Measurements from ENCODE around the gene UBE2J2. TPM values are rescaled to one million over a fixed set of nuclear protein-coding genes. Genes with fewer than 3 reads are reported as not detected.

UBE2J2 gene
- total RNA-seq, 1 donor from 2014 or later, result 73.8 TPM

DNA sequence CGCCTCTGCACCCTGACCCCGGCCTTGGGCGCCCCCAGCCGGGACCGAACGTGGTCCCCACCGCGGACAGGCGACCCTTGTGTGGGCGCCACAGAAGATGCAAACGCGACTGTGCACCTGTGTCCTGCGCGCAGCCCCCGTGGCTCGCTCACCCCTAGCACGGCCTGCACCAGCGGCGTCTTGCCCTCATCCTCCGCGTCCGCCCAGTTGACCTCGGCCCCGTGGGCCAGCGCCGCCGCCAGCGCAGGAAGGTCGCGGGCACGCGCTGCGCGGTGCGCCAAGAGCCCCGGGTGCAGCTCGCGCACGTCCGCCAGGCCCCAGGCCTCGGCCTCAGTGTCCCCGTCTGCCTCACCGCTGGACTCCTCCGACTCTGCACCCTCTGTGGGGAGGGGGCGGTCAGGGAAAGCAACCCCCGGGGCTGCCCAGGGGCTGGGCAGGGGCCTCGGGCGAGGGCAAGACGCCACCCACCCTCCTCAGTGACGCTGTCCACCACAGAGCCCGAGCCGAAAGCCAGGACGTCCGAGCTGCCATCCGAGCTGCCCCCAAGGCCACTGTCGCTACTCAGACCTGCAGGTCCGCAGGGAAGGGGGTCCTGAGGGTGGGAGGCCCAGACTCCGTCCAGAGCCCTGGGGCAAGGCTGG, 20.7 kb upstream of the UBE2J2 start:
- TF ChIP-seq, protein P1, sequence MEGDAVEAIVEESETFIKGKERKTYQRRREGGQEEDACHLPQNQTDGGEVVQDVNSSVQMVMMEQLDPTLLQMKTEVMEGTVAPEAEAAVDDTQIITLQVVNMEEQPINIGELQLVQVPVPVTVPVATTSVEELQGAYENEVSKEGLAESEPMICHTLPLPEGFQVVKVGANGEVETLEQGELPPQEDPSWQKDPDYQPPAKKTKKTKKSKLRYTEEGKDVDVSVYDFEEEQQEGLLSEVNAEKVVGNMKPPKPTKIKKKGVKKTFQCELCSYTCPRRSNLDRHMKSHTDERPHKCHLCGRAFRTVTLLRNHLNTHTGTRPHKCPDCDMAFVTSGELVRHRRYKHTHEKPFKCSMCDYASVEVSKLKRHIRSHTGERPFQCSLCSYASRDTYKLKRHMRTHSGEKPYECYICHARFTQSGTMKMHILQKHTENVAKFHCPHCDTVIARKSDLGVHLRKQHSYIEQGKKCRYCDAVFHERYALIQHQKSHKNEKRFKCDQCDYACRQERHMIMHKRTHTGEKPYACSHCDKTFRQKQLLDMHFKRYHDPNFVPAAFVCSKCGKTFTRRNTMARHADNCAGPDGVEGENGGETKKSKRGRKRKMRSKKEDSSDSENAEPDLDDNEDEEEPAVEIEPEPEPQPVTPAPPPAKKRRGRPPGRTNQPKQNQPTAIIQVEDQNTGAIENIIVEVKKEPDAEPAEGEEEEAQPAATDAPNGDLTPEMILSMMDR (conservative IDR thresholded peaks at IDR 0.05), result no peak
- Mint-ChIP-seq H3K36me3 (no peaks in the 10 kb centered on the region), H3K27ac (no peak overlapping the region), H3K4me3 (no peak overlapping the region), H3K4me1 (ENCODE audit: unreplicated experiment) (peaks cover 6% of the 10 kb centered on the region), H3K9me3 (no peaks in the 10 kb centered on the region), H3K27me3 (no peaks in the 10 kb centered on the region)
- DNase-seq (ENCODE audit: extremely low spot score, unreplicated experiment), result no peak

DNA sequence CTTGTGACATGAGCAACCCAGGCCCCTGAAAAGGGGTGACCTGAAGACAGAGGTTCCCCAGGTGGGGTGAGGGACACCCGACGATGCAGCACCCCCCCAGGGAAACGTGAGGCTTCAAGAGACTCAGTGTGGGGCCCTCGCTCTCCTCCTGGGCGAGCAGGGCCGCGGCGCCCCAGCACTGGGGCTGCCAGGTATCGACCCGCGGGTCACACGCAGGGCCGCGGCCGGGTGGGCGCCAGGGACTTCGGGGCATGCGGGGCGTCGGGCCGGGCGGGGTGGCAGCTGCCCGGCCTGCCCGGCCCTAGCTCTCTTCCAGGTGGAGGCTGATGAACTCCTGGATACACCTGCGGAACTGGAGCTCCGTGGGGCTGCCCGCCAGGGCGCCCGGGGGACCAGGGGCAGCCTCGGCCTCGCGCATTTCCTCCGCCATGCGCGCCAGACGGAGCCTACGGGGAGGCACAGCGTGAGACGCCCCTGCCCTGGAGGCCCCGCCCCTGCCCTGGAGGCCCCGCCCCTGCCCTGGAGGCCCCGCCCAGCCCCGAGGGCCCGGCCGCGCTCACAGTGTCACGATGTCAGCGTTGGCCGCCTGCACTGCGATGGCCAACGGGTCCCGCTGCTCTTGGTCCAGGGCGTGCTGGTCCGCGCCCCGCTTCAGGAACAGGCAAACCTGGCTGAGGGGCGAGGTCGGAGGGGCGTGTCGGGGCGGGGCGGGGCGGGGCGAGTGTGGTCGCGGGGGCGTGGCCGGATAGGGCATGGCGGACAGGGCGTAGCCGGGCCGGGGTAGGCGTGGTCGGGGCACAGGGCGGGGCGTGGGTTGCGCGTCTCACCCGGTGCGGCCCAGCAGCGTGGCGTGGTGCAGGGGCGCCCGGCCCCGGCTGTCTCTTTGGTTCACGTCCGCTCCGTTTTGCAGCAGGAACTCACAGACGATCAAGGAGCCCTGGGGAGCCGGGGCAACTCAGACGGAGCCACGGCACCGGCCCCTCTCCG, 19.9 kb upstream of the UBE2J2 start:
- no peaks in the 10 kb centered on the region for H3K36me3 Mint-ChIP-seq
- no peak overlapping the region for H3K27ac Mint-ChIP-seq
- no peaks in the 10 kb centered on the region for H3K27me3 Mint-ChIP-seq
- no peak overlapping the region for H3K4me3 Mint-ChIP-seq
- DNase-seq (ENCODE audit: extremely low spot score, unreplicated experiment), result no peak
- H3K4me1 Mint-ChIP-seq (ENCODE audit: unreplicated experiment), result peaks cover 6% of the 10 kb centered on the region
- no peaks in the 10 kb centered on the region for H3K9me3 Mint-ChIP-seq
- TF ChIP-seq, protein P1 (conservative IDR thresholded peaks at IDR 0.05), result no peak

DNA sequence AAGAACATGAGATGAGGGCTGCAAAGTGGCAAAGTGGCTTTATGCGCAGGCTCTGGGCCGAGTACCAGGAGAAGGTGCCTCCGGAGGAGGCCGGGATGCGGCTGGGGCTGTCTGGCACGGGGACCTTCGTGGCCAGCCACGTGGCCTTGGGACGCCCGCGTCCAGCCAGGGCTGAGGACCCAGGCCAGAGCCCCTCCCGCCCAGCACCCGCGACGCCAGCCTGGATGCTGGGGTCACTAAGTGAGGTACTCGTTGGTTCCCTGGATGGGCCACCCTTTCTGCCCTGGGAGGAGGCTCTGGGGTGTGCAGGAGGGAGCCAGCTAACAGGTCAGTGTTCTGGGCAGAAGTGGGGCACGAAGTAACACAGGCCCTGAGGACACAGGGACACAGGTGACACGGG, 19.2 kb upstream of the UBE2J2 start:
- no peak overlapping the region for H3K27ac Mint-ChIP-seq
- no peaks in the 10 kb centered on the region for H3K27me3 Mint-ChIP-seq
- no peaks in the 10 kb centered on the region for H3K36me3 Mint-ChIP-seq
- H3K9me3 Mint-ChIP-seq, result no peaks in the 10 kb centered on the region
- DNase-seq (ENCODE audit: extremely low spot score, unreplicated experiment), result no peak
- no peak overlapping the region for H3K4me3 Mint-ChIP-seq
- peaks cover 6% of the 10 kb centered on the region for H3K4me1 Mint-ChIP-seq (ENCODE audit: unreplicated experiment)
- TF ChIP-seq, protein P1 (conservative IDR thresholded peaks at IDR 0.05), result no peak

DNA sequence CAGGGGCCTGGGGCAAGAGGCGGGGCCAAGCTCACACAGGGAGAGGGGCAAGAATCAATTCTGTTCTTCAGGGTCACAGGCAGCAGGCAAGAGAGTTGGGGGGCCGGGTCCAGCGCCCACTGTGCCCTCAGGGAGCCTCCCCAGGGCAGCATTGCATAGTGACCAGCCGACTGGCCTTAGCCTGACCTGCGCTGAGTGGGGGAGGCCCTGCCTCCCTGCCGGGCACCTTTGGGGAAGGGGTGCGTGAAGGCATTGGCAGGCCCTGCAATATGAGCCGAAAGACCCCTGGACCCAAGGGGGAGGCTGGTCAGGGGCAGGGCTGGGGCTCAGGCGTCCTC, 18.8 kb upstream of the UBE2J2 start:
- H3K27me3 Mint-ChIP-seq, result no peaks in the 10 kb centered on the region
- DNase-seq (ENCODE audit: extremely low spot score, unreplicated experiment), result no peak
- peaks cover 6% of the 10 kb centered on the region for H3K4me1 Mint-ChIP-seq (ENCODE audit: unreplicated experiment)
- no peaks in the 10 kb centered on the region for H3K9me3 Mint-ChIP-seq
- TF ChIP-seq, protein P1 (conservative IDR thresholded peaks at IDR 0.05), result no peak
- H3K27ac Mint-ChIP-seq, result no peak overlapping the region
- no peaks in the 10 kb centered on the region for H3K36me3 Mint-ChIP-seq
- H3K4me3 Mint-ChIP-seq, result no peak overlapping the region

DNA sequence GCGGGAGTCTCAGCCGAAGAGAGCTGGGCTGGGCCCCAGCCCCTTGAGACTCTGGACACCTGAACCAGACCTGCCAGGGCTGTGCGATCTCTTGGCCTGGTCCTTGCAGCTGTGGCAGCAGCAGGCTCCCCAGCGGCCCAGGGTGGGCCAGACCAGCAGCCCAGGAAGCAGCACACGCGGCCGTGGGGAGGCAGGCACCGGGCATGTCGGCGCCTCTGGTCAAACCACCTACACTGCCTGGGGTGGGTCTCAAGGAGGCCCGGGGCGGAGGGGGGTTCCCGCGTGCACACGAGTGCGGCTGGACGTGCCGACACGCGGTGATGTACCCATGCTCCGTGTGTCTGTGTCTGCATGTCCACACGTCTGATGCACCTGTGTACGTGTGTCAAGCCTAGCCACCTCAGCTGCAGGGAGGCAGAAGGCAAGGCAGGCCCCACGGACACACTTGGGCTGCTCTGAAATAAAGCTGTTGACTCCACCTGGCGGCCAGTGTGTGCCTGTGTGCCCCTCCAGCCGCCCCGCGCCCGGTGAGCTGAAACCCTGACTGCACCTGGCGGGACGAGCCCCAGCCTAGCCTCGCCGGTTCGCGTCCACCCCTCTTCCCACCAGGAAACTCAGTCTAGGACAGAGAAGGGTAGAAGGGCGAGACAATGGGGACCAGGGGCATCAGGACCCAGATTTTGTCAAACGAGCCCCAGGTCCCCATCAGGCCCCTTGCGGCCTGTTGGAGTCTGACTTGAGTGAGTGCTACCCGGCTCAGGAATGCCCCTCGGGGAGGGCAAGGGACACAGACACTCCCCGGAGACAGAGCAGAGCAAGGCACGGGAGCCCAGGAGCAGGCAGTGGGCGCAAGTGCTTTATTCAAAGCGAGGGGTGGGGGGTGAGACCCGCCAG, 18.1 kb upstream of the UBE2J2 start:
- Mint-ChIP-seq H3K4me1 (ENCODE audit: unreplicated experiment) (peaks cover 6% of the 10 kb centered on the region), H3K36me3 (no peaks in the 10 kb centered on the region)
- TF ChIP-seq, protein P1 (conservative IDR thresholded peaks at IDR 0.05), result peak; percentile 79

More for the DNA sequence above, 18.1 kb upstream of the UBE2J2 start:
- Mint-ChIP-seq H3K27me3 (no peaks in the 10 kb centered on the region), H3K27ac (peak overlapping the region; percentile 41), H3K4me3 (no peak overlapping the region), H3K9me3 (no peaks in the 10 kb centered on the region)
- no peak for DNase-seq (ENCODE audit: extremely low spot score, unreplicated experiment)

All from type B pancreatic cell (in vitro differentiated cells).